Mesenteric fat pad (tissue), 1 donor: ENCODE data around the gene CD74. TPM values are rescaled to one million over a fixed set of nuclear protein-coding genes. Genes with fewer than 3 reads are reported as not detected.
A peak's percentile ranks its signal among the peaks of the same experiment; 100 is the strongest.

Experiments
- DNase-seq: peaks from one replicate; pipeline ENCODE4 v3.0.0-alpha.2; 2020; ENCODE audit warnings: low spot score
- total RNA-seq: library from RNA; stranded (reverse); fragmentation: NEBNext Ultra II Directional; extraction: Animal tissue kit (Norgen Biotek cat#: 25700); gene quantifications from one replicate; pipeline ENCODE4 v1.2.1, GENCODE V29; 2021
- donor health status: DM: yes; HTN: yes; CAD: no.

The CD74 gene
- total RNA-seq, 1 donor from 2014 or later: 486 TPM

DNA sequence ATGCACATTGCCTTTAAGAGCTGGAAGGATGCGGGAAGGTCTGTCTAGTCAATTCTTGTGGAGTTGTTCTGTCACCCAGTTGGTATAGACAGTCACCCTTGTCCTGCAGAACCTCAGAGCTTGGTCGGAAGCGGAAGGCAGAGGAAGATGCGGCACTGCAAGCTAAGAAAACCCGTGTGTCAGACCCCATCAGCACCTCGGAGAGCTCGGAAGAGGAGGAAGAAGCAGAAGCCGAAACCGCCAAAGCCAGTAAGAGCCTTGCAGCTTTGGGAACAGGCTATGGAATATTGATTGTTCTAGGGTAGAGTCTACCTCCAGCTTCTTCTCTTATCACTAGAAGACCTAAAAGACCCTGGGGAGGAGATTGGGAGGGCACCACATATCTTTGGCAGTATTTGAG, 48.7 kb downstream of the CD74 start:
- no peak for DNase-seq

GRCh38 chr5:150363185-150363584, 49.5 kb downstream of the CD74 start:
- DNase-seq: no peak

DNA sequence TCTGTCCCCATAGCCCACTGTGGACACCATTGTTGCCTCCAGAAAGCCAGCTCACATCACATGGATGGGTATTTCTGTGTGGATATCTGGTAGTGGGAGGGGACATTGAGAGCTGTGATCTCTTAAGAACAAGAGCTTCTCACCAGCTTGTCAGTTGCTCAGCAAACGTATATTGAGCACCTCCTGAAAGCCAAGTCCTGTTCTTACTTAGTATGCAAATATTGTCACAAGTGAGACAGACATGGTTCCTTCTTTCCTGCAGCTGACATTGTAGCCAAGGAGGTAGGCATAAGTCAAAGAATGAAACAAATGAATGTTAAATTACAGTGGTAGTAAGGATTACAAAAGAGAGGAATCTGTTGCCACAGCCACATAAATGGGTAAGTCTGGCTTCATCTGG, 51.4 kb downstream of the CD74 start:
- no peak for DNase-seq

- DNase-seq: no peak
Measured at GRCh38 chr5:150358261-150359095, 54.2 kb downstream of the CD74 start.

DNA sequence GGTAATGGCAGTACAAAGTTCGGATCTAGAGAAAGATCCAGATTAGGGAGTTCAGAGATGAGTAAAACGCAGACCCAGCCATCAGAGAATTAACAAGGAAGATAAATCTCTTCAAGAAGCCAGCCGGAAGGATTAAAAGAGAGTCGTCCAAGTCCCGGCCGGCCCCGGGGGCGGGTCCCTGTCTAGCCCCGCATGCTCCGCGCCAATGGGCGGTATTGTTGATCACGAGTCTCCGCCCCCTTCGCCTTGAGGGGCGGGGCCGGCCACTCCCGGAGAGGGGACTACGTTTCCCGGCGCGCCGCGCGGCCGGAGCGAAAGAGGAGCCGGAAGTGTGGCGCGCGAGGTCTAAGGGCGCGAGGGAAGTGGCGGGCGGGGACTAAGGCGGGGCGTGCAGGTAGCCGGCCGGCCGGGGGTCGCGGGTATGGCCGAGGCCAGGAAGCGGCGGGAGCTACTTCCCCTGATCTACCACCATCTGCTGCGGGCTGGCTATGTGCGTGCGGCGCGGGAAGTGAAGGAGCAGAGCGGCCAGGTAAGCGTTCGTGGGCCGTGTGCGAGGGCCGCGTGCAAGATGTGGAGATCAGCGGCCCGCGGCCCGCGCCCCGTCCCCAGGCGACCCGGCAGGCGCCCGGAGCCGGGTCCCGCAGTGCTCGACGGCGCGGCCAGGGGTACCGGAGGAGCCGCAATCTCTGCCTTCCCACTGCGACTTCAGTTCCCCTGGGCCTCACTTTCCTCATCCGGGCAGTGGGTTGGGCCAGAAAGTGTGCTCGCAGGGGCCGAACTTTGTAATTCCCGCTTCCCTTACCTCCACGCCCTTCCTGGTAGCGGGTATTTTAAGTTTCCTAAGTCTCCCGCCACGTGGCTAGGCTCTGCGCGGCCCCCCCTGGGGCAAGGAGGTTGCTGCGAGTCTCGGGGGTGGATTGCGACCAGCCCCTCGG, 55.1 kb downstream of the CD74 start, which contains the start of gene TCOF1:
TSS of gene TCOF1 (plus strand) at position 372 of the 935 bp plus-strand sequence. CDS start at position 422, 50 bp downstream.
- DNase-seq: peak; percentile 99

- DNase-seq: no peak
Measured at GRCh38 chr5:150356575-150357294, 56.0 kb downstream of the CD74 start.

GRCh38 chr5:150355791-150356190, 56.9 kb downstream of the CD74 start:
- no peak for DNase-seq

GRCh38 chr5:150353032-150353675, 59.6 kb downstream of the CD74 start:
- DNase-seq: no peak

DNA sequence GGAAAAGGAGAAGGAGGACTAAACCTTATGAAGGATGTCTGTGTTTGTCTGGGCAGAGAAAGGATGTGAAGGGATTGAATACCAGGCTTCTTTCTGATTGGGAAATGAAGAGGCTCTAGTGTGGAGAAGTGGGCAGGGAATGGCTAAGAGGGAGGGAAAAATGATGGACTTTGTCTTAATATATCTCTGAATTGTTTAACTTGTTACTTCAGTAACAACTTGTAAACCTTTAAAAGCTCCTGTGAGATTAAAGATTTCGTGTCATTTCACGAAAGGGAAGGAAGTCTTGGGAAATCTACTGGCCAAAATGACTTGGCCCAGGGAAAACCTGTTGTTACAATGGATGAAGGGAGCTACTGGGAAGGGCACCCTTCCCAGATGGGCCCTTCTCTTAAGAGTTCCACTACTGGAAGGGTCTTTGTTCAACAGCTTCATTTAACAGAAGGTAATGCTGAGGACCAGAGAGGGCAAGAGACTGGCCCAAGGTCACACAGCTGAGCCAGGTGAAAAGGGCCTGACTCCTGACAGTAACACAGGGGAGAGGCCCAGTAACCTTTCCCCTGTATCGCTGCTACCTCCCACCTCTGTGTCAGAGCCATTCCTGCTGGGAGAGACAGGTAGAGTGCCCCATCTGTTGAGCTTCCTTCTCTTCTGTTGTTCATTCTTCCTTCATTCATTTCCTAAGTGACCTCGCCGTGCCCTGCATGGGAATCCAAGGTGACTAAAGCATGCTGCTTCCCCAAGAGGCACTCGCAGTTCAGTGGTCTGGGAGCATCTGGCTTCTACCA, 60.3 kb downstream of the CD74 start:
- no peak for DNase-seq

Other genes with a start within 250 kb of the CD74 start
- 0.35 TPM for gene CDX1, start 246.1 kb downstream of the CD74 start, total RNA-seq
- gene SLC6A7, start 222.8 kb downstream of the CD74 start, total RNA-seq: not detected
- gene CAMK2A, start 123.1 kb downstream of the CD74 start, total RNA-seq: not detected
- 0.58 TPM for gene ARSI, start 110.0 kb downstream of the CD74 start, total RNA-seq
- gene TCOF1, start 55.2 kb downstream of the CD74 start, total RNA-seq: 26.1 TPM
- gene RPS14, start 36.8 kb upstream of the CD74 start, total RNA-seq: 1,447 TPM
- 110 TPM for gene NDST1, start 95.2 kb upstream of the CD74 start, total RNA-seq
- gene SYNPO, start 227.8 kb upstream of the CD74 start, total RNA-seq: 174 TPM
- 0.42 TPM for gene MYOZ3, start 248.3 kb upstream of the CD74 start, total RNA-seq